GM12878 (cell line): ENCODE measurements around the gene NFKBIE.

Experiments used
- CHD2 ChIP-seq: IDR thresholded peaks from 2 replicates; pipeline ENCODE4 v1.6.1; 2011; ENCODE audit warnings: low read depth, low read length, improper control_type of control experiment, borderline replicate concordance
- EZH2 ChIP-seq: IDR thresholded peaks from 2 replicates; pipeline ENCODE4 v1.6.1; 2012; ENCODE audit warnings: low read depth, mild to moderate bottlenecking, control low read depth, inconsistent platforms, low read length, borderline replicate concordance; ENCODE audit not compliant: control insufficient read depth
- FOXK2 ChIP-seq: fragments of 450-650 bp; IDR thresholded peaks from 2 replicates; pipeline ENCODE4 v1.6.1; 2017; ENCODE audit warnings: mild to moderate bottlenecking, moderate library complexity
- GABPA ChIP-seq: IDR thresholded peaks from 2 replicates; pipeline ENCODE4 v1.6.1; 2014; ENCODE audit warnings: antibody characterized with exemption, low read depth, mild to moderate bottlenecking, inconsistent platforms
- KDM1A ChIP-seq: fragments of 200-600 bp; sonication (generic); IDR thresholded peaks from 2 replicates; pipeline ENCODE4 v1.6.1; 2016; ENCODE audit warnings: borderline replicate concordance
- TARDBP ChIP-seq: IDR thresholded peaks from 2 replicates; pipeline ENCODE4 v1.6.1; 2016; ENCODE audit warnings: borderline replicate concordance
- USF2 ChIP-seq: IDR thresholded peaks from 2 replicates; pipeline ENCODE4 v1.6.1; 2011; ENCODE audit warnings: low read depth, low read length, improper control_type of control experiment, borderline replicate concordance

- TF ChIP-seq CHD2 = no peak
- no peak for TF ChIP-seq TARDBP
- TF ChIP-seq FOXK2 = no peak
- no peak for TF ChIP-seq KDM1A
- TF ChIP-seq GABPA = no peak
- TF ChIP-seq EZH2 = no peak
- TF ChIP-seq USF2 = no peak
Observed at GRCh38 chr6:44269178-44269920, 4.0 kb upstream of the NFKBIE start.
